ENCODE data around the gene ADNP. TPM values are rescaled to one million over a fixed set of nuclear protein-coding genes. Genes with fewer than 3 reads are reported as not detected.

Gene ADNP
- total RNA-seq, 3 donors from 2014 or later (not counting 1 experiment from before 2014, with no cell fraction given) = 56.8 to 75.8 (median 66.8) TPM

DNA sequence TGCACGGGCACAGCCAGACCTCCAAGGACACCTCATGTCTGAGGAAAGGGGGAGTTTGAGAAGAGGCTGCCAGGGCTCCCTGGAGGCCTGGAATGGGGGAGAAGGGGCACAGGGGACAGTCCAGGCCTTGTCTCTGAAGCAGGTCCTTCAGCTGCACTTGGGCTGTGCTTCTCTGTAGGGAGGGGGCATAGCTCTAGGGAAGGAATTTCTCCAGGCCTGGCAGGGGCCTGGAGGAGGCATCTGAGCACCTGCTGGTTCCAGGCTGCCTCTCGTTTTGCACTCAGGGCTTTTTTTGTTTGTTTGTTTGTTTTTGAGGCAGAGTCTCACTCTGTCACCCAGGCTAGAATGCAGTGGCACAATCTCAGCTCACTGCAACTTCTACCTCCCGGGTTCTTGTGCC is 68.7 kb downstream of the ADNP start:
- Mint-ChIP-seq H3K9me3 (no peaks in the 10 kb centered on the region), H3K27me3 (ENCODE audit: low read depth in 2 of 2) (no peaks in the 10 kb centered on the region), H3K36me3 (no peaks in the 10 kb centered on the region), H3K27ac (no peak overlapping the region), H3K4me3 (no peak overlapping the region), H3K4me1 (no peaks in the 10 kb centered on the region)
- no peak for ATAC-seq
- DNase-seq = no peak
- Histone ChIP-seq H3K4me3 (ENCODE audit: low read length) (no peak overlapping the region), H3K4me1 (ENCODE audit: control insufficient read depth, insufficient read depth, low read length) (no peaks in the 10 kb centered on the region), H3K36me3 (ENCODE audit: control insufficient read depth, insufficient read depth, low read length) (no peaks in the 10 kb centered on the region), H3K9me3 (ENCODE audit: control insufficient read depth, insufficient read depth, low read length) (no peaks in the 10 kb centered on the region), H3K27ac (ENCODE audit: low read length) (no peak overlapping the region), H3K27me3 (ENCODE audit: control insufficient read depth, insufficient read depth, low read length) (no peaks in the 10 kb centered on the region)
- WGBS (ENCODE audit: insufficient coverage) = 70% methylated on average over 2 of the region's 3 CpGs
- intact Hi-C loops (cut with micrococcal nuclease) = no loop called here
- TF ChIP-seq, protein P1, sequence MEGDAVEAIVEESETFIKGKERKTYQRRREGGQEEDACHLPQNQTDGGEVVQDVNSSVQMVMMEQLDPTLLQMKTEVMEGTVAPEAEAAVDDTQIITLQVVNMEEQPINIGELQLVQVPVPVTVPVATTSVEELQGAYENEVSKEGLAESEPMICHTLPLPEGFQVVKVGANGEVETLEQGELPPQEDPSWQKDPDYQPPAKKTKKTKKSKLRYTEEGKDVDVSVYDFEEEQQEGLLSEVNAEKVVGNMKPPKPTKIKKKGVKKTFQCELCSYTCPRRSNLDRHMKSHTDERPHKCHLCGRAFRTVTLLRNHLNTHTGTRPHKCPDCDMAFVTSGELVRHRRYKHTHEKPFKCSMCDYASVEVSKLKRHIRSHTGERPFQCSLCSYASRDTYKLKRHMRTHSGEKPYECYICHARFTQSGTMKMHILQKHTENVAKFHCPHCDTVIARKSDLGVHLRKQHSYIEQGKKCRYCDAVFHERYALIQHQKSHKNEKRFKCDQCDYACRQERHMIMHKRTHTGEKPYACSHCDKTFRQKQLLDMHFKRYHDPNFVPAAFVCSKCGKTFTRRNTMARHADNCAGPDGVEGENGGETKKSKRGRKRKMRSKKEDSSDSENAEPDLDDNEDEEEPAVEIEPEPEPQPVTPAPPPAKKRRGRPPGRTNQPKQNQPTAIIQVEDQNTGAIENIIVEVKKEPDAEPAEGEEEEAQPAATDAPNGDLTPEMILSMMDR (IDR thresholded peaks at IDR 0.05) = no peak

GRCh38 chr20:50861012-50861411 is 70.2 kb downstream of the ADNP start:
- 95% methylated on average over 12 of the region's 12 CpGs for WGBS (ENCODE audit: insufficient coverage)
- Mint-ChIP-seq H3K9me3 (no peaks in the 10 kb centered on the region), H3K36me3 (no peaks in the 10 kb centered on the region), H3K27me3 (ENCODE audit: low read depth in 2 of 2) (no peaks in the 10 kb centered on the region), H3K27ac (no peak overlapping the region), H3K4me1 (no peaks in the 10 kb centered on the region), H3K4me3 (no peak overlapping the region)
- Histone ChIP-seq H3K27me3 (ENCODE audit: control insufficient read depth, insufficient read depth, low read length) (no peaks in the 10 kb centered on the region), H3K4me3 (ENCODE audit: low read length) (no peak overlapping the region), H3K4me1 (ENCODE audit: control insufficient read depth, insufficient read depth, low read length) (no peaks in the 10 kb centered on the region), H3K36me3 (ENCODE audit: control insufficient read depth, insufficient read depth, low read length) (no peaks in the 10 kb centered on the region), H3K27ac (ENCODE audit: low read length) (no peak overlapping the region), H3K9me3 (ENCODE audit: control insufficient read depth, insufficient read depth, low read length) (no peaks in the 10 kb centered on the region)
- intact Hi-C loops (cut with micrococcal nuclease) = no loop called here
- DNase-seq (no peak), ATAC-seq (no peak)
- TF ChIP-seq, protein P1 (IDR thresholded peaks at IDR 0.05) = no peak

- ATAC-seq = no peak
- Histone ChIP-seq H3K4me3 (ENCODE audit: low read length) (no peak overlapping the region), H3K27ac (ENCODE audit: low read length) (no peak overlapping the region), H3K4me1 (ENCODE audit: control insufficient read depth, insufficient read depth, low read length) (no peaks in the 10 kb centered on the region), H3K9me3 (ENCODE audit: control insufficient read depth, insufficient read depth, low read length) (no peaks in the 10 kb centered on the region), H3K36me3 (ENCODE audit: control insufficient read depth, insufficient read depth, low read length) (no peaks in the 10 kb centered on the region), H3K27me3 (ENCODE audit: control insufficient read depth, insufficient read depth, low read length) (no peaks in the 10 kb centered on the region)
- Mint-ChIP-seq H3K27ac (no peak overlapping the region), H3K9me3 (no peaks in the 10 kb centered on the region), H3K36me3 (no peaks in the 10 kb centered on the region), H3K4me3 (no peak overlapping the region), H3K4me1 (peaks cover 0 to 7% of the 10 kb centered on the region in 2 donors), H3K27me3 (ENCODE audit: low read depth in 2 of 2) (no peaks in the 10 kb centered on the region)
- intact Hi-C loops (cut with micrococcal nuclease) = no loop called here
- 85% methylated on average over 10 of the region's 10 CpGs for WGBS (ENCODE audit: insufficient coverage)
- no peak for DNase-seq
- TF ChIP-seq, protein P1 (IDR thresholded peaks at IDR 0.05) = no peak
These were observed 72.1 kb downstream of the ADNP start for GRCh38 chr20:50859161-50859560.

- H3K27ac ChIP-seq (ENCODE audit: low read length) = no peak overlapping the region
- intact Hi-C loops (cut with micrococcal nuclease) = no loop called here
- TF ChIP-seq, protein P1 (IDR thresholded peaks at IDR 0.05) = no peak
- Mint-ChIP-seq H3K36me3 (no peaks in the 10 kb centered on the region), H3K9me3 (no peaks in the 10 kb centered on the region), H3K27me3 (ENCODE audit: low read depth in 2 of 2) (no peaks in the 10 kb centered on the region), H3K4me3 (no peak overlapping the region), H3K27ac (no peak overlapping the region), H3K4me1 (peaks cover 0 to 7% of the 10 kb centered on the region in 2 donors)
- ATAC-seq (no peak), DNase-seq (no peak)
- no peaks in the 10 kb centered on the region for H3K36me3 ChIP-seq (ENCODE audit: control insufficient read depth, insufficient read depth, low read length)
- no peaks in the 10 kb centered on the region for H3K9me3 ChIP-seq (ENCODE audit: control insufficient read depth, insufficient read depth, low read length)
- no peaks in the 10 kb centered on the region for H3K27me3 ChIP-seq (ENCODE audit: control insufficient read depth, insufficient read depth, low read length)
- no peaks in the 10 kb centered on the region for H3K4me1 ChIP-seq (ENCODE audit: control insufficient read depth, insufficient read depth, low read length)
- no peak overlapping the region for H3K4me3 ChIP-seq (ENCODE audit: low read length)
- 99% methylated on average over 4 of the region's 5 CpGs for WGBS (ENCODE audit: insufficient coverage)
These were observed 72.7 kb downstream of the ADNP start for GRCh38 chr20:50858525-50858924.

All from natural killer cell (primary cell).